Body of pancreas (tissue), 4 donors: ENCODE data around the gene MCCC1.

Source experiments
- POLR2A ChIP-seq, 3 donors: fragments of 450-650 bp; IDR thresholded peaks; one replicate each; pipeline ENCODE4 v1.6.1; 2016; ENCODE audit warnings: antibody characterized with exemption in 3 of 3, mild to moderate bottlenecking in 2 of 3
- TF ChIP-seq, protein P1 (sequence below), 7 experiments: fragments of 450-650 bp in 4 of 7; fragments of 200-600 bp in 3 of 7; sonication (generic) in 3 of 7; IDR thresholded peaks; one replicate each; pipeline ENCODE4 v1.5.1; 2016 to 2019; ENCODE audit warnings: antibody characterized with exemption in 7 of 7

DNA sequence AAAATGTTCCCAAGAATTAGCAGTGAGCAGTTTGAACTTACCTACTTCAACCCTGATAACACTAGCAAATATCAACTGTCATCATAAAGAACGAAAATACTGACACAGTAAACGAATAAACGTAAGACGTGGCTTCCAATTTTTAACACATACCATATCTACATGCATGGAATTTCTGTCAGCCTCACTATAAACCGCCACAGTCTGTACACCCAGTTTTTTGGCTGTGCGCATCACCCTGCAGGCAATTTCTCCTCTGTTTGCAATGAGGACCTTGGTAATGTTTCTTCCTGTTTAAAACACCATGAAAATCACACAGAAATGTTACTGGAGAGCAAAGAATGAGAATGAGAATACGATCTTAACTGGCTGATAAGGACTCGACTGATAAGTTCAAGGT is 7.0 kb downstream of the MCCC1 start:
- TF ChIP-seq, protein P1, sequence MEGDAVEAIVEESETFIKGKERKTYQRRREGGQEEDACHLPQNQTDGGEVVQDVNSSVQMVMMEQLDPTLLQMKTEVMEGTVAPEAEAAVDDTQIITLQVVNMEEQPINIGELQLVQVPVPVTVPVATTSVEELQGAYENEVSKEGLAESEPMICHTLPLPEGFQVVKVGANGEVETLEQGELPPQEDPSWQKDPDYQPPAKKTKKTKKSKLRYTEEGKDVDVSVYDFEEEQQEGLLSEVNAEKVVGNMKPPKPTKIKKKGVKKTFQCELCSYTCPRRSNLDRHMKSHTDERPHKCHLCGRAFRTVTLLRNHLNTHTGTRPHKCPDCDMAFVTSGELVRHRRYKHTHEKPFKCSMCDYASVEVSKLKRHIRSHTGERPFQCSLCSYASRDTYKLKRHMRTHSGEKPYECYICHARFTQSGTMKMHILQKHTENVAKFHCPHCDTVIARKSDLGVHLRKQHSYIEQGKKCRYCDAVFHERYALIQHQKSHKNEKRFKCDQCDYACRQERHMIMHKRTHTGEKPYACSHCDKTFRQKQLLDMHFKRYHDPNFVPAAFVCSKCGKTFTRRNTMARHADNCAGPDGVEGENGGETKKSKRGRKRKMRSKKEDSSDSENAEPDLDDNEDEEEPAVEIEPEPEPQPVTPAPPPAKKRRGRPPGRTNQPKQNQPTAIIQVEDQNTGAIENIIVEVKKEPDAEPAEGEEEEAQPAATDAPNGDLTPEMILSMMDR (IDR thresholded peaks at IDR 0.05): no peak
- no peak for TF ChIP-seq POLR2A (IDR thresholded peaks at IDR 0.05)
